Liver (tissue), 3 donors: ENCODE data around the gene ZNF32.

Source experiments
- CTCF ChIP-seq: fragments of 150-350 bp; IDR thresholded peaks from 2 replicates; pipeline ENCODE4 v1.5.1; 2017; ENCODE audit warnings: improper control_type of control experiment, low read depth, low read length; ENCODE audit not compliant: missing input control
- MAX ChIP-seq: IDR thresholded peaks from 2 replicates; pipeline ENCODE4 v1.6.1; 2016; ENCODE audit warnings: antibody characterized with exemption
- RAD21 ChIP-seq, 2 donors: IDR thresholded peaks; 2 replicates each; pipeline ENCODE4 v1.6.1; 2016; ENCODE audit warnings: antibody characterized with exemption in 2 of 2, mild to moderate bottlenecking in 2 of 2
- REST ChIP-seq: IDR thresholded peaks from 2 replicates; pipeline ENCODE4 v1.6.1; 2016; ENCODE audit warnings: antibody characterized with exemption, mild to moderate bottlenecking
- donor health status: healthy.
- donor health status: healthy.

GRCh38 chr10:43692051-43692825 is 43.6 kb upstream of the ZNF32 start:
- TF ChIP-seq CTCF, result no peak
- TF ChIP-seq RAD21 (IDR thresholded peaks at IDR 0.05), result no peak
- TF ChIP-seq MAX, result no peak
- TF ChIP-seq REST, result no peak
